Stomach (tissue), 4 donors: ENCODE data around the gene KCNMB3.

Experiments
- EP300 ChIP-seq: sonication (generic); formaldehyde crosslinking; IDR thresholded peaks from one replicate; pipeline ENCODE4 v1.6.1; 2017; ENCODE audit warnings: antibody characterized with exemption
- POLR2A ChIP-seq, 4 donors: fragments of 450-650 bp; IDR thresholded peaks; one replicate each; pipeline ENCODE4 v1.6.1; 2016; ENCODE audit warnings: antibody characterized with exemption in 4 of 4, control low read depth in 2 of 4, mild to moderate bottlenecking in 1 of 4, moderate library complexity in 1 of 4
- TF ChIP-seq, protein P1 (sequence below), 7 experiments: fragments of 450-650 bp in 4 of 7; fragments of 200-600 bp in 3 of 7; sonication (generic) in 3 of 7; IDR thresholded peaks; one replicate each; pipeline ENCODE4 v1.5.1; 2016 to 2019; ENCODE audit warnings: antibody characterized with exemption in 7 of 7, control low read depth in 2 of 7, mild to moderate bottlenecking in 1 of 7

DNA sequence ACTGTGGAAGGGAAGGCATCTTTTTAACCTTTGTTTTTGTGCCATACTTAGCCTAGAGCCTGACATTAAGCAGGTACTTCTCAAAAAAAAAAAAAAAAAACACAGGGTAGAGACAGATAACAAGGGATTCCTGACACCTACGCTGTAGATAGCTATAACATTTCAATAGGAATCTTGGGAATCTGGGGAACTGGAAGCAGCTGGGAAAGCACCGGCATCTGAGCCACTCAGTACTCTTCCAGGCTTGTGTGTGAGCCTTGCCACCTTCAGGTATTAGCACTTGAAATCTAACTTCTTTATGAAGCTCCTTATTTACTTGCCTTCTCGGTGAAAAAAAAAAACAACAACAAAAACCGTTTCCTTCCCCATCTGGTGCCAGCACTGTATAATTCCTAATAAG lies 56.0 kb downstream of the KCNMB3 start:
- TF ChIP-seq, protein P1, sequence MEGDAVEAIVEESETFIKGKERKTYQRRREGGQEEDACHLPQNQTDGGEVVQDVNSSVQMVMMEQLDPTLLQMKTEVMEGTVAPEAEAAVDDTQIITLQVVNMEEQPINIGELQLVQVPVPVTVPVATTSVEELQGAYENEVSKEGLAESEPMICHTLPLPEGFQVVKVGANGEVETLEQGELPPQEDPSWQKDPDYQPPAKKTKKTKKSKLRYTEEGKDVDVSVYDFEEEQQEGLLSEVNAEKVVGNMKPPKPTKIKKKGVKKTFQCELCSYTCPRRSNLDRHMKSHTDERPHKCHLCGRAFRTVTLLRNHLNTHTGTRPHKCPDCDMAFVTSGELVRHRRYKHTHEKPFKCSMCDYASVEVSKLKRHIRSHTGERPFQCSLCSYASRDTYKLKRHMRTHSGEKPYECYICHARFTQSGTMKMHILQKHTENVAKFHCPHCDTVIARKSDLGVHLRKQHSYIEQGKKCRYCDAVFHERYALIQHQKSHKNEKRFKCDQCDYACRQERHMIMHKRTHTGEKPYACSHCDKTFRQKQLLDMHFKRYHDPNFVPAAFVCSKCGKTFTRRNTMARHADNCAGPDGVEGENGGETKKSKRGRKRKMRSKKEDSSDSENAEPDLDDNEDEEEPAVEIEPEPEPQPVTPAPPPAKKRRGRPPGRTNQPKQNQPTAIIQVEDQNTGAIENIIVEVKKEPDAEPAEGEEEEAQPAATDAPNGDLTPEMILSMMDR (IDR thresholded peaks at IDR 0.05) = no peak
- no peak for TF ChIP-seq EP300
- TF ChIP-seq POLR2A (IDR thresholded peaks at IDR 0.05) = no peak
